Esophagus muscularis mucosa (tissue), 4 donors: Measurements from ENCODE around the gene C15orf61.

Experiments
- EP300 ChIP-seq: sonication (generic); formaldehyde crosslinking; IDR thresholded peaks from one replicate; pipeline ENCODE4 v1.6.1; 2017; ENCODE audit warnings: antibody characterized with exemption
- POLR2A ChIP-seq: fragments of 450-650 bp; IDR thresholded peaks from one replicate; pipeline ENCODE4 v1.6.1; 2017; ENCODE audit warnings: antibody characterized with exemption, moderate library complexity, mild to moderate bottlenecking, low read depth
- POLR2AphosphoS5 ChIP-seq, 2 donors: sonication (generic); formaldehyde crosslinking; IDR thresholded peaks; one replicate each; pipeline ENCODE4 v1.6.1; 2017; ENCODE audit warnings: antibody characterized with exemption in 2 of 2
- TF ChIP-seq, protein P1 (sequence below), 3 experiments: fragments of 200-600 bp in 2 of 3; fragments of 450-650 bp in 1 of 3; sonication (generic) in 2 of 3; IDR thresholded peaks; one replicate each; pipeline ENCODE4 v1.5.1; 2017 to 2019; ENCODE audit warnings: antibody characterized with exemption in 3 of 3, mild to moderate bottlenecking in 2 of 3, moderate library complexity in 1 of 3

GRCh38 chr15:67569668-67570067, 48.7 kb downstream of the C15orf61 start:
- TF ChIP-seq, protein P1, sequence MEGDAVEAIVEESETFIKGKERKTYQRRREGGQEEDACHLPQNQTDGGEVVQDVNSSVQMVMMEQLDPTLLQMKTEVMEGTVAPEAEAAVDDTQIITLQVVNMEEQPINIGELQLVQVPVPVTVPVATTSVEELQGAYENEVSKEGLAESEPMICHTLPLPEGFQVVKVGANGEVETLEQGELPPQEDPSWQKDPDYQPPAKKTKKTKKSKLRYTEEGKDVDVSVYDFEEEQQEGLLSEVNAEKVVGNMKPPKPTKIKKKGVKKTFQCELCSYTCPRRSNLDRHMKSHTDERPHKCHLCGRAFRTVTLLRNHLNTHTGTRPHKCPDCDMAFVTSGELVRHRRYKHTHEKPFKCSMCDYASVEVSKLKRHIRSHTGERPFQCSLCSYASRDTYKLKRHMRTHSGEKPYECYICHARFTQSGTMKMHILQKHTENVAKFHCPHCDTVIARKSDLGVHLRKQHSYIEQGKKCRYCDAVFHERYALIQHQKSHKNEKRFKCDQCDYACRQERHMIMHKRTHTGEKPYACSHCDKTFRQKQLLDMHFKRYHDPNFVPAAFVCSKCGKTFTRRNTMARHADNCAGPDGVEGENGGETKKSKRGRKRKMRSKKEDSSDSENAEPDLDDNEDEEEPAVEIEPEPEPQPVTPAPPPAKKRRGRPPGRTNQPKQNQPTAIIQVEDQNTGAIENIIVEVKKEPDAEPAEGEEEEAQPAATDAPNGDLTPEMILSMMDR (IDR thresholded peaks at IDR 0.05): no peak
- TF ChIP-seq POLR2A: no peak
- TF ChIP-seq POLR2AphosphoS5 (IDR thresholded peaks at IDR 0.05): no peak
- TF ChIP-seq EP300: no peak
